Memory B cell (primary cell): ENCODE results near the gene CYP1A1.

Source experiments
- ATAC-seq: fragments of 150-1000 bp; cut with Tn5 transposase; 2 replicates; pipeline ENCODE4 v1.10.0; 2021; ENCODE audit warnings: low read depth, mild to moderate bottlenecking, moderate library complexity
- DNase-seq, 2 donors: peaks; one replicate each; pipeline ENCODE4 v3.0.0; 2022; ENCODE audit warnings: low spot score in 2 of 2
- H3K27ac Mint-ChIP-seq: one replicate; pipeline ENCODE4 v1.8.0; 2022; ENCODE audit warnings: mild to moderate bottlenecking, moderate library complexity, mixed read lengths
- H3K27me3 Mint-ChIP-seq: one replicate; pipeline ENCODE4 v1.8.0; 2022; ENCODE audit warnings: mixed read lengths
- H3K36me3 Mint-ChIP-seq: one replicate; pipeline ENCODE4 v1.8.0; 2022; ENCODE audit warnings: mild to moderate bottlenecking, mixed read lengths
- H3K4me1 Mint-ChIP-seq: one replicate; pipeline ENCODE4 v1.8.0; 2022; ENCODE audit warnings: mixed read lengths
- H3K4me3 Mint-ChIP-seq: one replicate; pipeline ENCODE4 v1.8.0; 2022; ENCODE audit warnings: mild to moderate bottlenecking, moderate library complexity, mixed read lengths
- H3K9me3 Mint-ChIP-seq: one replicate; pipeline ENCODE4 v1.8.0; 2022; ENCODE audit warnings: mixed read lengths

The CYP1A1 gene

DNA sequence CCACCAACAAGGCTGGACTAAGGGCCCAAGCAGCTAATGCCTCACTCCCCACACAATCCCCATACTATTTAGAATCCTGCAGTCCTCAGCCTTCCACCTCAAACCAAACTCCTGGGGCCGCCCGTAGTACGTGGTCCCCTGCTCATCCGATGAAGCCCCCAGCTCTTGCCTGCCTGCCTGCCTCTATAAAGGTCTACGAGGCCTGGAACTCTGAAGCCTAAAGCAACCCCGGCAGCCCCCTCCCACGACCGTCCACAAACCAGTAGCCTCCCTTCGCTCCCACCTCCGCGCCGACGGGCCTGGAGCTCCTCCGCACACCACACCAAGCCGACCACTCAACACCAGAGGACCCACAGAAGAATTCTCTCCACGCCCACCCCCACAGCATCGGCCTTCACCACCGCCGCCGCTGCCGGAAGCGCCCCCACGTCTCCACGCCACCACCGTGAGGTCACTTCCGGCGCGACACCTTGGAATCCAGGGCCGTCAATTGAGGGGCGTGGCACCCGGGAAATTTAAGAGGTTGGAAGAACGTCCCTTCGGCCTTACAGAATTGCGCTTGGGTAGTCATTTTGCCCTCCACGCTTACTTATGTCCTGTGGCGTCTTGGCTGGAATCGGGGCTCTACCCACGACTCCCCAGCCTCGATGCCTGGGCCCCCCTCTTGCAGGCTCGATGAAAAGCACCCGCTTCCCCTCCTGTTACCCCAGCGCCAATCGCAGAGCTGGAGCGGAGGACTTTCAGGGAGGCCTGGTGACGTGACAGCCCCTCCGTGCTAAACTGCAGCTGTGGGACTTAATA is 29.5 kb downstream of the CYP1A1 start, which contains the start of gene EDC3:
TSS of gene EDC3 (minus strand) at position 428 of the 801 bp plus-strand sequence. CDS start 20,900 bp downstream, outside the sequence.
- Mint-ChIP-seq H3K9me3 (no peaks in the 10 kb centered on the region), H3K27me3 (no peaks in the 10 kb centered on the region), H3K4me3 (peak within 1 kb of the TSS; percentile 94), H3K36me3 (no peaks in the 10 kb centered on the region), H3K27ac (peak within 1 kb of the TSS; percentile 96), H3K4me1 (peaks cover 17% of the 10 kb centered on the region)
- ATAC-seq (peak; percentile 91), DNase-seq (peak; percentile 71 to 81)

DNA sequence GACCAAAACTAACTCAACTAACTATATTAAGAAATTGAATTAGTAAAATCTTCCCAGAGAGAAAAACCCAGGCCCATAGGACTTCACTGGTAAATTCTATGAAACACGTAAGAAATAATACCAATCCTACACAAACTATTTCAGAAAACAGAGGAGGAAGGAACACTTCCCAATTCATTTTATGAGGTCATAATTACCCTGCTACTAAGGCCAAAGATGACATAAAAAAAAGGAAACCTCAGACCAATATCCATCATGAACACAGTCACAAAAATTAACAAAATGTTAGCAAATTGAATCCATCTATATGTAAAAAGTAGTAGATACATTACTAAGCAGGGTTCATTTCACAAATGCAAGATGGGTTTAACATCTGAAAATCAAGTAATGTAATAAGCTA is 33.0 kb downstream of the CYP1A1 start:
- DNase-seq = no peak
- Mint-ChIP-seq H3K27me3 (no peaks in the 10 kb centered on the region), H3K4me3 (no peak overlapping the region), H3K9me3 (no peaks in the 10 kb centered on the region), H3K36me3 (peaks cover 4% of the 10 kb centered on the region), H3K4me1 (peaks cover 19% of the 10 kb centered on the region), H3K27ac (no peak overlapping the region)
- no peak for ATAC-seq

DNA sequence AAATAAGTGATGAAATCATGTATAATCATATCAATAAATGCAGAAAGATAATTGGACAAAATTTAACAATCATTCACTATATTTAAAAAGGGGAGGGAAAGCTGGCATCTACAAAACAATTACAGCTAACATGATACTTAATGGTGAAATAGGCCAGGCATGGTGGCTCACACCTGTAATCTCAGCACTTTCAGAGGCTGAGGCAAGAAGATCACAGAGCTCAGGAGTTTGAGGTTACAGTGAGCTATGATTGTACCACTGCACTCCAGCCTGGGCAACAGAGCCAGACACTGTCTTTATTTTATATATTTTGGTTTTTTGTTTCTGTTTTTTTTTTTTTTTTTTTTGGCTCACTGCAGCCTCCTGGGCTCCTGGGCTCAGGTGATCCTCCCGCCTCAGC is 41.6 kb downstream of the CYP1A1 start:
- Mint-ChIP-seq H3K9me3 (no peaks in the 10 kb centered on the region), H3K27ac (no peak overlapping the region), H3K4me3 (no peak overlapping the region), H3K36me3 (peaks cover 7% of the 10 kb centered on the region), H3K27me3 (no peaks in the 10 kb centered on the region), H3K4me1 (peaks cover 7% of the 10 kb centered on the region)
- ATAC-seq (no peak), DNase-seq (no peak)

DNA sequence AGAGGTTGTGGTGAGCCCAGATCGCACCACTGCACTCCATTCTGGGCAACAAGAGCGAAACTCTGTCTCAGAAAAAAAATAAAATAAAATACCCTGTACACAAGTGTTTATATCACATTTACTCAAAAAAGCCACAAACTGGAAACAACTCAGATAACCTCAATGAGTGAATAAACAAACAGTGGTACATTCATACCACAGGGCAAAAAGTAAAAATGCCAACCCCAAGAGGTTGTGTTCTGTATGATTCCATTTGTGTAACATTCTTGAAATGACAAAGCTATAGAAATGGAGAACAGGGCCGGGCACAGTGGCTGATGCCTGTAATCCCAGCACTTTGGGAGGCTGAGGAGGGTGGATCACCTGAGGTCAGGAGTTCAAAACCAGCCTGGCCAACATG is 42.4 kb downstream of the CYP1A1 start:
- ATAC-seq = no peak
- no peak for DNase-seq
- Mint-ChIP-seq H3K4me1 (peaks cover 5% of the 10 kb centered on the region), H3K36me3 (peaks cover 7% of the 10 kb centered on the region), H3K4me3 (no peak overlapping the region), H3K27ac (no peak overlapping the region), H3K27me3 (no peaks in the 10 kb centered on the region), H3K9me3 (no peaks in the 10 kb centered on the region)

DNA sequence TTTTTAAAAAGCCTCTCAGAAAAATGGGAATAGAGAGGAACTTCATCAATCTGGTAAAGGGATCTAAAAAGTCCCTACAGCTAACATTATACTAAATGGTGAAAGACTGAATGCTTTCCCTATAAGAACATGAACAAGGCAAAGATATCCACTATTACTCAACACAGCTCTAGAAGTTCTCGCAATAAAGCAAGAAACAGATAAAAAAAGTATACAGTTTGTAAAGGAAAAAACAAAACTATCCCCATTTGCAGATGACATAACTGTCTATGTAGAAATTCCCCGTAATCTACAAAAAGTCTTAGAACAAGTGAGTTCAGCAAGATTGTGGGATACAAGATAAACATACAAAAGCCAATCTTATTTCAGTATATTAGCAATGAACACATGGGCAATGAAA is 44.9 kb downstream of the CYP1A1 start:
- no peaks in the 10 kb centered on the region for H3K27me3 Mint-ChIP-seq
- H3K9me3 Mint-ChIP-seq = no peaks in the 10 kb centered on the region
- no peak overlapping the region for H3K4me3 Mint-ChIP-seq
- peaks cover 7% of the 10 kb centered on the region for H3K36me3 Mint-ChIP-seq
- no peak overlapping the region for H3K27ac Mint-ChIP-seq
- peaks cover 15% of the 10 kb centered on the region for H3K4me1 Mint-ChIP-seq
- DNase-seq (no peak), ATAC-seq (no peak)

DNA sequence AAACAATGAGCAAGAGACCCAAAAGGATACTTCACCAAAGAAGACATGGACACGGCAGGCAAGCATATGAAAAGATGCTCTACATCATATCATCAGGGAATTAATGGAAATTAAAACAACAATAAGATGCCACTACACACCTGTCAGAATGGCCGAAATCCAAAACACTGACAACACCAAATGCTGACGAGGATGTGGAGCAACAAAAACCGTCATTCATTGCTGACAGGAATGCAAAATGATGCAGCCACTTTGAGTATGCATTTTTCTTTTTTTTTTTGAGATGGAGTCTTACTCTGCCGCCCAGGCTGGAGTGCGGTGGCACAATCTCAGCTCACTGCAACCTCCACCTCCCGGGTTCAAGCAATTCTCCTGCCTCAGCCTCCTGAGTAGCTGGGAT is 48.5 kb downstream of the CYP1A1 start:
- Mint-ChIP-seq H3K9me3 (no peaks in the 10 kb centered on the region), H3K36me3 (peaks cover 16% of the 10 kb centered on the region), H3K4me1 (peaks cover 18% of the 10 kb centered on the region), H3K27ac (no peak overlapping the region), H3K27me3 (no peaks in the 10 kb centered on the region), H3K4me3 (no peak overlapping the region)
- DNase-seq = no peak
- no peak for ATAC-seq

DNA sequence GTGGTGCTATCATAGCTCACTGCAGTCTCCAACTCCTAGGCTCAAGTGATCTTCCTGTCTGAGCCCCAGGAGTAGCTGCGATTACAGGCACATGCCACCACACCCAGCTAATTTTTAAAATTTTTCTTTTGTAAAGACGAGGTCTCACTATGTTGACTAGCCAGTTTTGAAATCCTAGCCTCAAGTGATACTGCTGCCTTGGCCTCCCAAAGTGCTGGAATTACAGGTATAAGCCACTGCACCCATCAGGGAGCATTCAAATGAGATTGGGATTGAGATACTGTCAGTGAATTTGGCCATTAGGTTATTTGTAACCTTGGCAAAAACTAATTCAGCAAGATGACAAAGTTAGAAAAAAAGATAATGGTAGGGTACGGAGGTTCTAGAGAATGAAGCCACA is 51.2 kb downstream of the CYP1A1 start:
- no peak for ATAC-seq
- Mint-ChIP-seq H3K36me3 (peaks cover 18% of the 10 kb centered on the region), H3K9me3 (no peaks in the 10 kb centered on the region), H3K4me1 (peaks cover 13% of the 10 kb centered on the region), H3K27me3 (no peaks in the 10 kb centered on the region), H3K27ac (peak overlapping the region; percentile 6), H3K4me3 (no peak overlapping the region)
- DNase-seq = no peak

DNA sequence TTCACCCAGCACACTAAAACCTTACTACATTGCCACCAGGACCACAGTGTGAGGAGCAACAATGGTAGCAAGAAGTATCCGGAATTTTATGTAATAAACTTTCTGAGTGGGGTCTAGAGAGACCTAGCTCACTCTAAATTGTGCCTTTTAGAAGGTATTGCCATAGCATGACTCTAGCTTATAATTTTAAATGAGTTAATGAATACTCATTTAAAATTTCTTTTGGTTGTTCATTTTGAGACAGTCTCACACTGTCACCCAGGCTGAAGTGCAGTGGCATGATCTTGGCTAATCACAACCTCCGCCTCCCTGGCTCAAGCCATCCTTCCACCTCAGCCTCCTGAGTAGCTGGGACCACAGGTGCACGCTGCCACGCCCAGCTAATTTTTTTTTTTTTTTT is 55.7 kb downstream of the CYP1A1 start:
- Mint-ChIP-seq H3K9me3 (no peaks in the 10 kb centered on the region), H3K4me1 (peaks cover 4% of the 10 kb centered on the region), H3K36me3 (peaks cover 30% of the 10 kb centered on the region), H3K27me3 (no peaks in the 10 kb centered on the region), H3K27ac (no peak overlapping the region), H3K4me3 (no peak overlapping the region)
- ATAC-seq (no peak), DNase-seq (no peak)
